HG03159 (cell line): ENCODE data around the gene CCDC30.

ENCODE experiments used
- ATAC-seq: cut with Tn5 transposase; IDR thresholded peaks from one replicate; pipeline ENCODE4 v1.9.1; 2021; ENCODE audit warnings: mild to moderate bottlenecking, moderate library complexity; ENCODE audit not compliant: unreplicated experiment

The CCDC30 gene

DNA sequence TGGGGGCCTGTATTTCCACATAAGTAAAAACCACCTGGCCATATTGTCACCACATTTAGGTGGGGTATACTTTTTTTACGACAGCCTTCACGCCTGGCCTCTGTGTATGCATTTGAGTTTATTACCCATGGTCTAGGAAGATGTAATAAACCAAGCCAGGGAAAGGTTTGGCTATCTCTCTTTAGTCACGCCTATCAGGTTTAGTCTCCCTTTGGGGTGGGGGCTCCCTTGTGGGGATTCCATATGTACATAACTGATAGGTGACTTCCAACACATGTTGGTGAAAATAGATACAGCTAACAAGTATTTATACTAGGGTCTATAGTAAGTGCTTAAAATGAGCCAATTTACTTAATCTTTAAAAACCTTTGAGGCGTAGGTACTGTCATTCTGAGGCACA, 223.3 kb downstream of the CCDC30 start:
- ATAC-seq, result no peak

DNA sequence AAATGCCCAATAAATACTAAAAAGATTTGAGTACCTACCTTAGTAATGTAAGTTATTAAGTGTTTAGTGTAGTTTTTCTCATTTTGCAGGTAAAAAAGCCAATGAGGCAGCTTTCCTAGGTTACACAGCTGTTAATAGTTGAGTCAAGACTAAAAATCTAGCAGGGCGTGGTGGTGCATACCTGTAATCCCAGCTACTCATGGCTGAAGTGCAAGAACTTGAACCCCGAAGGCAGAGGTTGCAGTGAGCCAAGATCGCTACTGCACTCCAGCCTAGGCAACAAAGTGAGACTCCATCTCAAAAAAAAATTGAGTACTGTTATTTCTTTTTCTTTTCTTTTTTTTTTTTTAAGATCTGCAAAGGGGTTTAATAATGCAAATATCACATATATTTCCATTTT, 226.8 kb downstream of the CCDC30 start:
- ATAC-seq, result no peak

DNA sequence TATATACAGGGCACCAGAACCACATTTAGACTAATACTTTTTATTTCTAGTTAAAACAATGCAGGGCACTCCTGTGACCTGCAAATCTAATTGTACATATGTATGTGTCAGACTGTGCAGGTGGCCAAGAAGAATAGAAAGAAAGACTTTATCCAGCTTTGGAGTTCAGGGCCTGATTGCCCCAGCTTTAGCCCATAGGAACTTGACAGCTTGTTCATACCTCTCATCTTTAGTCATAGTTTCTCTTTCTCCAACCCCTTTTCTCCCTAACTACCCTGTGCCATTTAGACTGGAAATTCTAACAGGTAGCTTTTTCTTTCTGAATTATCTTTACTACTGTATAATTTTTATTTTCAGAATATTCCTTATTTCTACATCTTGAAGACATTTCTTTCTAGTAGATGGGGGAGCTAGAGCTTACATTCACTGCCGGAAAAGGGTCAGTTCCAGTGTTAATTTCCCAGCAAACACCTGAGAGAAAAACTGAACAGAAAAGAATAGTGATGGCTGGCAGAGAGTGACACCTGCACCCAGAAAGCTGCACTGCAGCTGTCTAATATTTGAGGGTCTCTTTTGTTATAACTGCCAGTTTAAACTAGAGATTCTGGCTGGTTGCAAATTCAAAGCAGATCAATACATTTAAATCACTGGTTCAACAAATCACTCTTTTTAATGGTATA, 227.5 kb downstream of the CCDC30 start:
- no peak for ATAC-seq

DNA sequence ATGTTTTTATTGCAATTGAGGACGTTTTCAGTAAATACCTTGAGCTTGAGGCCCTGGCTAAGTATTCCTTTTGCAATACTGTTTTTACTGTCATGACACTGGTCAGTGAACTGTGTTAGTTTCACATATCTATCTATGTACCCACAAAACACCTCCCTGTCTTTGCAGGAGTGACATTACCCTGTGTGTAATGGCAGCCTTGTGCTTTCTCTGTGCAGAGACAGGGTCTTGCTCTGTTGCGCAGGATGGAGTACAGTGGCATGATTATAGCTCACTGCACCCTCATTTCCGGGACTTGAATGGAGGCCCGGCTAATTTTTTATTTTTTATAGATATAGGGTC, 228.0 kb downstream of the CCDC30 start:
- ATAC-seq, result no peak

DNA sequence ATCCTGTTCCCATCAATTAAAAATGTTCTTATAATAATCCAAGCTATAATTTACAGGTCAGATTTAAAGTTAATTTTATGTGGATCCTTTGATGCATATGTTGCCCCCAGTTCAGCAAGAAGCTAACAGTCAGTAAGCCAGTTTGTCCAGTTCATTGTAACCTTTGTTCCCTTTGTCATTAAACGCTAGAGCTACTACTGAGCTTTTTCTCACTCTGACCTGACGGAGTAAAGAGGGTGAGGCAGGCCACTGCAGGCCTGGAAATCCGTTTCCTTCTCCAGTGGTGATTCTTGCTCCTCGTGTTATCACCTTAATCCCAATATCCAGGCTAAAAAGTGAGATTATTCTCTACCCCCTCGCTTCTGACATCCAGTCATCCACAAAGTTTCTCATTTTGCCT, 229.4 kb downstream of the CCDC30 start:
- ATAC-seq, result no peak

DNA sequence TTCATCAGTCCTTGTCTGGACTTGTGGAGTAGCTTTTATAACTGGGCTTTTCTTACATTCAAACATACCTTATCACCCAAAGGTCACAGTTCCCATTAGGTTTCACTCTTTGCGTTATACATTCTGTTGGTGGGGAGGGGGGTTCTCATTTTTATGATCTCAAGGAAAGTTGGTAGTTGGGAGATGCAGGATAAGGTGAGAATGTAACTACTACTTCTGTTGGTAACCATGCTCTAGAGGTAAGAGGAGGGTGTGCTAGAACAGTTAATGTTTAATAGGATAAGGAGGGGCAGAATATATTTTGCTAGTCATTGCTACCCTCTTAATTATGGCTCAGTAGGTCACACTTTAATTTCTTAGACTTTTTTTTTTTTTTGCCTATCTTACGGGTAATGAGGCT, 229.8 kb downstream of the CCDC30 start:
- no peak for ATAC-seq

DNA sequence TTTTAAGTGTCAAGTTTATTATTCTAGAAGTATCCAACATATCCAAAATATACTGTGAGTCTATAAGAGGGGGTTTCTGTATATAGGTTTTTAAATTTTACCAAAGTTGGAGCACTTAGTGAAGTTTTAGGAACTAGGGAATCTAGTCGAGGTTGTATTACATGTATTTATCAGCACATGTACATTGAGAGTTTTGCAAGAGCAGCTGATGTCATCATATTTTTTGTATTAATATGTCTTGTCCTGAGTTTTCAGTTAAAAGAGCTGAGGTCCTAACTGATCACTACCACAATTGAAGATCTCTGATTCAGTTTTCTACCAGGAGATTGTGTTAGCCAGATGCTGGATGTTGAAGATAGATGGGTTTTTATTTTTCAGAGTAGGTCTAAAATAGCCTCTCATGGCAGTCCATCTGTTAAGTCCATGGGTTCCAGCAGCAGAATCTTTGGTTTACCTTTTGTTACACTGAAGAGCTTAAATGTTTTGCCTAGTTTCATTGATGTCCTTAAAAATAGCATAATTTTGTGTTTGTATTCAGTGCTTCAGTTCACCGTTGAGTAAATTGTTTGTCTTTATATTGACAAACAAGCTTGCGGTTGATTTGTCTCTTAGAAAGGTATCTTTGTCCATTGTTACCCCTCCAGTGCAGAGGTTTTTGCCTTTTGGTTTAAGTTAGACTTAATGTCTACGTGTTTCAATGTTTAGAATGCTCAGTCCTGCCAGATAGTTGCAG, 235.2 kb downstream of the CCDC30 start:
- no peak for ATAC-seq

DNA sequence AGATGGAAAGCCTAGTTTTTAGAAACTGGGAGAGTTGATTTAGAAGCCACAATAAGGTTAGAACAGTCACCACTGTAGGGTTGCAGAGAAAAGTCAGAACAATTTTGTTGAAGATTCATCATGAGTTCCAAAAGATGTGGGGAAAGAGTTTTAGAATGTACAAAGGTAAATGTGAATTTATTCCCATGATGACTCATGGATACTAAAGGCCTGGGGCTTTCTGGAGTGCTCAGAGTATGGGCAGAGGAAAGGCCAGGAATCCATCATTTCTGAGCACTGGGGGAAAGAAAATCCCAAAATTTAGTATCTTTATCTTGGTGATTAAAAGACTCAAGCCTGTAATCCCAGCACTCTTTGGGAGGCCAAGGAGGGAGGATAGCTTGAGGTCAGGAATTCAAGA, 236.9 kb downstream of the CCDC30 start:
- ATAC-seq, result no peak

DNA sequence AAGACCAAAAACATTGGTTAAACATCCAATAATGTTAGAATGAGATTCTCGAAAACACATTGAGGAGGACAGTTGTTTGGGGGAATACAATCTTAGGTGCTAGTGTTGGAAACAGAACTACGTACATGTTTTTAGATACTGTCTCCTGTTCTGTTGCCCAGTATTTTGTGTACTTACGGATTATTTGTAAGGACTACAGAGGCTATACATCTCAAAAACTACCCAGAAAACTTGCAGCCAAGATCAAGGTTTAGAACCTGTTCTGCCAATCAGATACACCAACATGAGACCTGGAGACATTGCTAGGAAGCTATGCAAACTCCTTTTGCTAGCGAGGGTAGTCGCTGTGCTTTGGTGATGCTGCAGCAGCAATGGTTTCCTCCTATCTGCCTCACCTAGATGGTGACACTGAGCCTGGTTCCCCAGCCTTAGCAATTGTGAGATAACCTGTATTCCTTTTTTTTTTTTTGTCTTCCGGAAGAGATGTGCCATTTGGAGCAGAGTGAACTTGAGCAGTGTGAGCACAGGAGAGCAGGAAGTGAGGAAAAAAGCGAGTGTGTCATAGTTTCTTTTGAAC, 240.9 kb downstream of the CCDC30 start:
- ATAC-seq, result no peak
